C4-2B (cell line): ENCODE measurements around the gene RNU1-3.

Experiments
- ZFX ChIP-seq: fragments of 450-650 bp; IDR thresholded peaks from 2 replicates; pipeline ENCODE4 v1.6.1; 2017
- TF ChIP-seq, protein P1 (sequence below): fragments of 450-650 bp; conservative IDR thresholded peaks from 2 replicates; pipeline ENCODE4 v1.5.1; 2017; ENCODE audit warnings: mild to moderate bottlenecking

DNA sequence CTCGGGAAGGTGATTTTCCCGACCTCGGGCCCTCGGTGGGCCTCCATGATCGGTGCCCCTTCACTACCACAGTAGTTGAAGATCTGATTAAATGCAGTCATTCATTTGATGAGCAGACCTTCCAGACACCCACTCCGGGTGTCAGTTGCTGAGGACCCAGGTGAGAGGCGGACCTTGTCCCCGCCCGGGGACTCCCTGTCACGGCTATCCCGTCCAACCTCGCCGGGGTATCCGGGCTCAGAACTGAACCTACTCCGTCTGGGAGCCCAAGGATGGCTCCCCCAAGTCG, 22.6 kb downstream of the RNU1-3 start:
- TF ChIP-seq, protein P1, sequence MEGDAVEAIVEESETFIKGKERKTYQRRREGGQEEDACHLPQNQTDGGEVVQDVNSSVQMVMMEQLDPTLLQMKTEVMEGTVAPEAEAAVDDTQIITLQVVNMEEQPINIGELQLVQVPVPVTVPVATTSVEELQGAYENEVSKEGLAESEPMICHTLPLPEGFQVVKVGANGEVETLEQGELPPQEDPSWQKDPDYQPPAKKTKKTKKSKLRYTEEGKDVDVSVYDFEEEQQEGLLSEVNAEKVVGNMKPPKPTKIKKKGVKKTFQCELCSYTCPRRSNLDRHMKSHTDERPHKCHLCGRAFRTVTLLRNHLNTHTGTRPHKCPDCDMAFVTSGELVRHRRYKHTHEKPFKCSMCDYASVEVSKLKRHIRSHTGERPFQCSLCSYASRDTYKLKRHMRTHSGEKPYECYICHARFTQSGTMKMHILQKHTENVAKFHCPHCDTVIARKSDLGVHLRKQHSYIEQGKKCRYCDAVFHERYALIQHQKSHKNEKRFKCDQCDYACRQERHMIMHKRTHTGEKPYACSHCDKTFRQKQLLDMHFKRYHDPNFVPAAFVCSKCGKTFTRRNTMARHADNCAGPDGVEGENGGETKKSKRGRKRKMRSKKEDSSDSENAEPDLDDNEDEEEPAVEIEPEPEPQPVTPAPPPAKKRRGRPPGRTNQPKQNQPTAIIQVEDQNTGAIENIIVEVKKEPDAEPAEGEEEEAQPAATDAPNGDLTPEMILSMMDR, result no peak
- no peak for TF ChIP-seq ZFX
